Sigmoid colon (tissue), 7 donors: ENCODE results near the gene TAMALIN. TPM values are rescaled to one million over a fixed set of nuclear protein-coding genes. Genes with fewer than 3 reads are reported as not detected.

ENCODE experiments used
- DNase-seq: peaks from one replicate; pipeline ENCODE4 v3.0.0-alpha.2; 2019
- H3K27ac ChIP-seq, 4 donors: fragments of 200-600 bp; sonication (generic); one replicate each; pipeline ENCODE4 v1.5.1; 2016 to 2019; ENCODE audit warnings: mild to moderate bottlenecking in 1 of 4
- H3K27me3 ChIP-seq, 3 donors: fragments of 200-600 bp; sonication (generic); one replicate each; pipeline ENCODE4 v1.5.1; 2019; ENCODE audit warnings: mild to moderate bottlenecking in 1 of 3
- H3K36me3 ChIP-seq, 4 donors: fragments of 200-600 bp; sonication (generic); one replicate each; pipeline ENCODE4 v1.5.1; 2016 to 2019
- H3K4me1 ChIP-seq, 4 donors: fragments of 200-600 bp; sonication (generic); one replicate each; pipeline ENCODE4 v1.5.1; 2017 to 2019
- H3K4me3 ChIP-seq, 4 donors: fragments of 200-600 bp; sonication (generic); one replicate each; pipeline ENCODE4 v1.5.1; 2017 to 2019; ENCODE audit warnings: mild to moderate bottlenecking in 2 of 4, moderate library complexity in 1 of 4
- H3K9me3 ChIP-seq, 4 donors: fragments of 200-600 bp in 3 of 4; sonication (generic) in 3 of 4; one replicate each; pipeline versions ENCODE4 v1.5.1 to v1.6.1; 2013 to 2019
- EP300 ChIP-seq, 4 donors: sonication (generic); formaldehyde crosslinking; IDR thresholded peaks; one replicate each; pipeline ENCODE4 v1.6.1; 2017; ENCODE audit warnings: antibody characterized with exemption in 4 of 4
- POLR2A ChIP-seq, 2 donors: fragments of 450-650 bp; IDR thresholded peaks; one replicate each; pipeline ENCODE4 v1.6.1; 2016; ENCODE audit warnings: antibody characterized with exemption in 2 of 2, mild to moderate bottlenecking in 2 of 2, moderate library complexity in 2 of 2
- POLR2AphosphoS5 ChIP-seq, 4 donors: sonication (generic); formaldehyde crosslinking; IDR thresholded peaks; one replicate each; pipeline ENCODE4 v1.6.1; 2017; ENCODE audit warnings: antibody characterized with exemption in 4 of 4
- WGBS, 2 donors: extraction: QIAGEN DNeasy Blood & Tissue Kit; methylation state at CpG; one replicate each; pipeline ENCODE4 v1.1.7; 2013; 5-methylcytosine and 5-hydroxymethylcytosine counted together
- intact Hi-C: fragments of 100-400 bp; cut with DNase I; formaldehyde crosslinking; loops from one replicate; pipeline ENCODE4 v1.15.1; 2023
- polyA plus RNA-seq, 3 donors: library from polyadenylated mRNA; stranded (reverse); fragments of 200-250 nt; gene quantifications; one replicate each; pipeline ENCODE4 v1.2.3, GENCODE V29; 2013
- total RNA-seq, 4 donors: library from RNA; depleted of rRNA; stranded (reverse); fragments of >200 nt; gene quantifications; one replicate each; pipeline ENCODE4 v1.1.0, GENCODE V29; 2016
- TF ChIP-seq, protein P1 (sequence below), 4 experiments: fragments of 450-650 bp in 3 of 4; fragments of 200-600 bp in 1 of 4; IDR thresholded peaks; one replicate each; pipeline ENCODE4 v1.5.1; 2016 to 2019; ENCODE audit warnings: antibody characterized with exemption in 4 of 4, mild to moderate bottlenecking in 3 of 4, moderate library complexity in 2 of 4
- donor health status: healthy with polysubstance abuse.
- donor health status: Bipolar disorder and iron deficiency.
- donor health status: healthy.

TAMALIN gene
- total and polyA plus RNA-seq, 7 donors, result 4.2 to 17.0 (median 9.4) TPM

DNA sequence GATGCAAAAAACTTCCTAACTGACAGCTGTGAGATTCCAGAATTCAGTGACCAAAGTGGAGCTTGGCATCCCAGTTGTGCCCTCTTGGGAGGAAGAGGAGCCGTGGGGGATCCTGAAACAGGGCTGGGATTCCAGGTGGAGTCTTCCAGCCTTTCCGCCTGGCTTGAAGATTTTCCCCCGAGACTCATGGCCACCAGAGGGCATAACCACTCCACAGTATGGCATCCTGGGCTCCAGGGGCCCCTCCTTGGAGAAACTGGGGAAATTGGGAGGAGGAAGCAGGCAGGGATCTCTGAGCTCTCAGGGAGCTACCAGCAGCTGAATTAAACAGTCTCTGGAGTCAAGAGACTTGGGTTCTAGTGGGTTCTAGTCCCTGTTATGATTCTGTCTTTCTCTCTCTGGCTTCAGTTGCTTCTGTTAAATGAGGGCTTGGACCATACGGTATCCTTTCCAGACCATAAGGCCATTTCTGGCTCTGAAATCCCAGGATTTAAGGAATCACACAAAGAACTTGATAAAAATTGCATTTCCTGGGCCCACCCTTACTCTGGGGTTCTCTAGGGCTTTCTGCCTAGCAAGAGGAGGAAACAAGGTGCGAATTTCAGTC lies 2.6 kb upstream of the TAMALIN start:
- Histone ChIP-seq H3K4me3 (no peak overlapping the region), H3K27ac (no peak overlapping the region), H3K4me1 (peaks cover 0 to 27% (median 19%) of the 10 kb centered on the region in 4 donors), H3K36me3 (no peaks in the 10 kb centered on the region), H3K27me3 (peaks cover 12 to 43% (median 37%) of the 10 kb centered on the region in 3 donors), H3K9me3 (no peaks in the 10 kb centered on the region)
- TF ChIP-seq, protein P1, sequence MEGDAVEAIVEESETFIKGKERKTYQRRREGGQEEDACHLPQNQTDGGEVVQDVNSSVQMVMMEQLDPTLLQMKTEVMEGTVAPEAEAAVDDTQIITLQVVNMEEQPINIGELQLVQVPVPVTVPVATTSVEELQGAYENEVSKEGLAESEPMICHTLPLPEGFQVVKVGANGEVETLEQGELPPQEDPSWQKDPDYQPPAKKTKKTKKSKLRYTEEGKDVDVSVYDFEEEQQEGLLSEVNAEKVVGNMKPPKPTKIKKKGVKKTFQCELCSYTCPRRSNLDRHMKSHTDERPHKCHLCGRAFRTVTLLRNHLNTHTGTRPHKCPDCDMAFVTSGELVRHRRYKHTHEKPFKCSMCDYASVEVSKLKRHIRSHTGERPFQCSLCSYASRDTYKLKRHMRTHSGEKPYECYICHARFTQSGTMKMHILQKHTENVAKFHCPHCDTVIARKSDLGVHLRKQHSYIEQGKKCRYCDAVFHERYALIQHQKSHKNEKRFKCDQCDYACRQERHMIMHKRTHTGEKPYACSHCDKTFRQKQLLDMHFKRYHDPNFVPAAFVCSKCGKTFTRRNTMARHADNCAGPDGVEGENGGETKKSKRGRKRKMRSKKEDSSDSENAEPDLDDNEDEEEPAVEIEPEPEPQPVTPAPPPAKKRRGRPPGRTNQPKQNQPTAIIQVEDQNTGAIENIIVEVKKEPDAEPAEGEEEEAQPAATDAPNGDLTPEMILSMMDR (IDR thresholded peaks at IDR 0.05), result peak; percentile 29 to 69 (median 64)
- TF ChIP-seq EP300 (IDR thresholded peaks at IDR 0.05), result no peak
- TF ChIP-seq POLR2A (IDR thresholded peaks at IDR 0.05), result no peak
- no peak for TF ChIP-seq POLR2AphosphoS5 (IDR thresholded peaks at IDR 0.05)
- DNase-seq, result peak; percentile 82
- intact Hi-C loops, result loop anchor here (1.0 kb wide), 1 partner anchor 19 kb away; no protein-coding TSS in a partner anchor
- WGBS, 2 donors, result 46 to 61% methylated on average over 5 of the region's 5 CpGs

DNA sequence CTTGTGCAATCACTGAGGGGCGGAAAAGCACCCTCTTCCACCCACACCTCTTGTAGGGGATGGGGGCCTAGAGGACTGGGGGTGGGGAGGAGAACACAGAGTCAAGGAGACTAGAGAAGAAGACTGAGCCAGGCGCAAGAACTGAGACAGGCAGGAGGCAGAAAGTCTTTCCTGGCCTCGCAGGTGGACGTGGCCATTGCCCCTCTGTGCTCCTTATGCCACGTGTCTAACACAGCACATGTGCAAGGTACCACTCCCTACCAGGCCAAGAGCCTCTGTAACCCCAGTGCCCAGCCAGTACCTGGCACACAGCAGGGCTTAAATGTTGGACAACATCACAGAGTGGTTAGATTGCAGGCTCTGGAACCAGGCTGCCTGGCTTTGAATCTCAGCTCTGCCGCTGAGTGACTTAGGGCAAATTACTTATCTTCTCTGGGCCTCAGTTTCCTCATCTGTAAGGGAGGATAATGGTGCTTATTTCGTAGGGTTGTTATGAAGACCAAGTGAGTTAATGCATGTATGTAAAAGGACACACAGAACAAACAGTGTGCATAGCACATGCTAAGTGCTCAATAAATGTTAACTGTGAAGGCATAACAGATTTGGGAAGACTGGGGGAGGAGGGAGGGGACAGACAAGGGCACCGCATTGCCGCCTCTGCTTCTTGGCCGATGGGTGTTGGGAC lies 1.4 kb upstream of the TAMALIN start:
- peaks cover 0 to 33% (median 29%) of the 10 kb centered on the region in 4 donors for H3K4me1 ChIP-seq
- 63 to 84% methylated on average over 10 of the region's 10 CpGs for WGBS, 2 donors
- intact Hi-C loops, result loop anchor here (1.0 kb wide), 1 partner anchor 73 kb away; no protein-coding TSS in a partner anchor
- TF ChIP-seq POLR2AphosphoS5 (IDR thresholded peaks at IDR 0.05), result no peak
- TF ChIP-seq POLR2A (IDR thresholded peaks at IDR 0.05), result no peak
- TF ChIP-seq EP300 (IDR thresholded peaks at IDR 0.05), result no peak
- TF ChIP-seq, protein P1 (IDR thresholded peaks at IDR 0.05), result no peak
- H3K36me3 ChIP-seq, result no peaks in the 10 kb centered on the region
- no peak overlapping the region for H3K4me3 ChIP-seq
- H3K27ac ChIP-seq, result peak overlapping the region in 1 of 4 donors; percentile 85
- H3K9me3 ChIP-seq, result no peaks in the 10 kb centered on the region
- peaks cover 12 to 43% (median 37%) of the 10 kb centered on the region in 3 donors for H3K27me3 ChIP-seq
- DNase-seq, result no peak

DNA sequence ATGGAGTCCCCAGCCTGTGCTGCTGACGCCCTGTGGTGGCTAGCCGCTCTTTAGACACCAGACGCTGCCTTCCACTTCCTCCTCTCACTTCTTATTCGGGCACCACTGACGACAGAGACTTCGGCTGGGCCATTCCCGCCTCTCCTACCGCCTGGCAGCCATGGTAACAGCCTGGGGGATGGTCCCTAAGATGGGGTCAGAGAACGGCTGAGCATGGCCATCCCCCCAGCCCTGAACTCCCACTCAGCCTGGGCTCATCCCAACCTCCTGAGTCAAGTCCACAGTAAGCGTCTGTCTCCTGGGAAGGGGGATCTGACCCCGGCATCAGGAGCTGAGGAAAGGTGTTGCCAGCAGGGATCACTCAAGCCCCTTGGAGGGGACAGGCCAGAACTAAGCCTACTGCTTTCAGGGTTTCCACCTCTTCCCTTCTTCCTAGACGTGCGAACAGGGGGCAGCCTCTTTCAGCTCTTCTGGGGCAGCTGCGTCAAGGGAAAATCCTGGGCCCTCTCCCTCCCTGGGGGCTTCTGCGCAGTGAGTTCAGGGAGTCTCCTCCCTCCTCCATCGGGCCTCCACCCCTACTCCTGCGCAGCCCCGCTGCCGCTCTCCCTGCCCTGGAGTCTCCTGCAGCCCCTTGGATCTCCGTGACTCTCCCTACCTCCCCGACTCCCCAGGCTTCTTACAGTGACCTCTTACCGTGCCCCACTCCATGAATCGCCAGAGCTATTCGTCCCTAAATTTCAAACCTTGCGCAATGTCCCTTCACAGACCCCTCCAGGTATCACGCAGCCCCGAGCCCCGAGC lies 643 bp upstream of the TAMALIN start:
- DNase-seq, result peak; percentile 87
- no peaks in the 10 kb centered on the region for H3K36me3 ChIP-seq
- peak overlapping the region; percentile 59 to 72 (median 64) for H3K4me3 ChIP-seq
- peak overlapping the region; percentile 74 to 85 (median 82) for H3K27ac ChIP-seq
- peaks cover 0 to 40% (median 35%) of the 10 kb centered on the region in 4 donors for H3K4me1 ChIP-seq
- intact Hi-C loops, result loop anchor here (1.0 kb wide), 1 partner anchor 72 kb away; no protein-coding TSS in a partner anchor
- peaks cover 12 to 43% (median 37%) of the 10 kb centered on the region in 3 donors for H3K27me3 ChIP-seq
- 12 to 28% methylated on average over 28 of the region's 28 CpGs for WGBS, 2 donors
- no peaks in the 10 kb centered on the region for H3K9me3 ChIP-seq
- TF ChIP-seq, protein P1 (IDR thresholded peaks at IDR 0.05), result no peak
- TF ChIP-seq EP300 (IDR thresholded peaks at IDR 0.05) (peak in 2 of 4 donors; percentile 42), POLR2AphosphoS5 (IDR thresholded peaks at IDR 0.05) (peak in 2 of 4 donors; percentile 10 to 38), POLR2A (IDR thresholded peaks at IDR 0.05) (no peak)

DNA sequence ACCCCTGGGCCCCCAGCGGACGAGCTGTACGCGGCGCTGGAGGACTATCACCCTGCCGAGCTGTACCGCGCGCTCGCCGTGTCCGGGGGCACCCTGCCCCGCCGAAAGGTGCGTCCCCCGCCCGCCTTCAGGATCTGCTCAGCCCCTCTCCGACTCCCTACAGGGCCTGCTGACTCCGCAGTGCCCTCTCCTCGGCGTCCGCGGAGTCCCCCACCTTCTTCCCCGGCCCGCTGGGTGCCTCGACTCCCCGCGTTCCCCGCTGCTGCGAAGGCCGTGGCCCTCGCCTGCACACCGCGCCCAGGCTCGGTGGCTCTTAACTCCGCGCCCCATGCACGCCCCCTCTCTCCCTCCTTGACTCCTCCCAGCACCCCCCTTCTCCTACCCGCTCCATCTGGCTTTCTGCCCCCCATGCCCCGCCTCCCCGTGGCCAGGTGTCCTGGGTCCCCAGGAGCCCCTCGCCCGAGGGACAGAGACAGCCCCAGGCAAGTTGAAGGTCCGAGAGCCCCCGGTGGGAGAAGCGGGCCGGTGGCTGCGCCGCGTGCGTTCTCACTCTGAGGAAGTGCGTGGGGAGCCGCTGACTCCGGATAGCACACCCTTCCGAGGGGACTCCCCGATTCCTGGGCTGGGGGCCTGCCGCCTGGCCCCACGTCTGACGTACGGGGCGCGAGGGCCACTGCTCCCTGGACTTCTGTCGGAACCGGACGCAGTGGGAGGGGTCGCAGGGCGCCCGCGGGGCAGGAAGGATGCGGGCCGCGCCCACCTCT lies 594 bp downstream of the TAMALIN start:
- peak in 3 of 4 donors; percentile 13 to 66 (median 48) for TF ChIP-seq POLR2AphosphoS5 (IDR thresholded peaks at IDR 0.05)
- TF ChIP-seq EP300 (IDR thresholded peaks at IDR 0.05), result no peak
- H3K4me1 ChIP-seq, result peaks cover 0 to 45% (median 35%) of the 10 kb centered on the region in 4 donors
- H3K4me3 ChIP-seq, result peak overlapping the region; percentile 59 to 72 (median 64)
- WGBS, 2 donors, result 4 to 20% methylated on average over 72 of the region's 72 CpGs
- peak overlapping the region; percentile 74 to 85 (median 82) for H3K27ac ChIP-seq
- peaks cover 12 to 43% (median 37%) of the 10 kb centered on the region in 3 donors for H3K27me3 ChIP-seq
- intact Hi-C loops, result no loop called here
- no peaks in the 10 kb centered on the region for H3K9me3 ChIP-seq
- DNase-seq, result peak; percentile 80
- H3K36me3 ChIP-seq, result no peaks in the 10 kb centered on the region
